ENCODE measurements around the gene GRM6.

GRM6 gene

DNA sequence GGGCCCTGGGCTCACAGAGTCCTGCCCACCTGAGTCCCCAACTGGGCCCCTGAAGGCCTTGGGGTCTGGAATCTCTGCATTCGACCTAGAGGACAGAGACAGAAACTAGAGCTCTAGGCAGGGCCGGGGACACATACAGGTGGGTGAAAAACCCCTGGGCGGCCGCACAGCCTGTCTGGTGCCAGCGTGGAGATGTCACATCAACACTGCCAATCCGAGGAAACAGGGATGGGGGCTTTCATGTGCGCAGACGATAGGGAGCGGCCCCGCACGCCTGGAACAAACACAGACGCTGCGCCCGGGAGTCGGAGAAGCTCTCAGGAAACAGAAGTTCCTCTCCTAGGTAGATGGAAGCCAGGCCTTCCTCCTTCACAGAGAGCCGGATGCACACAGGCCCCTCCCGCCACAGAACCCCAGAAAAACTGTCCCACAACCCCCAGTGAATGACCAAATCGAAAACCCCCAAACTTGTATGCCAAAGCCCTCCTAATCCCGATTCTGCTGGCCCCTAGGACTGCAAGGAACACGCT is 1.8 kb downstream of the GRM6 start:
- TF ChIP-seq BACH2 (CRISPR knock-in tag; IDR thresholded peaks at IDR 0.05; ENCODE audit: borderline replicate concordance): no peak
- no peak for TF ChIP-seq TCF4 (CRISPR knock-in tag; IDR thresholded peaks at IDR 0.05; ENCODE audit: borderline replicate concordance)
- TF ChIP-seq ZNF70 (CRISPR knock-in tag; IDR thresholded peaks at IDR 0.05): no peak
- TF ChIP-seq, protein P1, sequence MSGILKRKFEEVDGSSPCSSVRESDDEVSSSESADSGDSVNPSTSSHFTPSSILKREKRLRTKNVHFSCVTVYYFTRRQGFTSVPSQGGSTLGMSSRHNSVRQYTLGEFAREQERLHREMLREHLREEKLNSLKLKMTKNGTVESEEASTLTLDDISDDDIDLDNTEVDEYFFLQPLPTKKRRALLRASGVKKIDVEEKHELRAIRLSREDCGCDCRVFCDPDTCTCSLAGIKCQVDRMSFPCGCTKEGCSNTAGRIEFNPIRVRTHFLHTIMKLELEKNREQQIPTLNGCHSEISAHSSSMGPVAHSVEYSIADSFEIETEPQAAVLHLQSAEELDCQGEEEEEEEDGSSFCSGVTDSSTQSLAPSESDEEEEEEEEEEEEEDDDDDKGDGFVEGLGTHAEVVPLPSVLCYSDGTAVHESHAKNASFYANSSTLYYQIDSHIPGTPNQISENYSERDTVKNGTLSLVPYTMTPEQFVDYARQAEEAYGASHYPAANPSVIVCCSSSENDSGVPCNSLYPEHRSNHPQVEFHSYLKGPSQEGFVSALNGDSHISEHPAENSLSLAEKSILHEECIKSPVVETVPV (CRISPR knock-in tag; IDR thresholded peaks at IDR 0.05): no peak
- no peak for TF ChIP-seq POU6F1 (CRISPR knock-in tag; IDR thresholded peaks at IDR 0.05; ENCODE audit: borderline replicate concordance, low read depth)
- TF ChIP-seq, protein P2, sequence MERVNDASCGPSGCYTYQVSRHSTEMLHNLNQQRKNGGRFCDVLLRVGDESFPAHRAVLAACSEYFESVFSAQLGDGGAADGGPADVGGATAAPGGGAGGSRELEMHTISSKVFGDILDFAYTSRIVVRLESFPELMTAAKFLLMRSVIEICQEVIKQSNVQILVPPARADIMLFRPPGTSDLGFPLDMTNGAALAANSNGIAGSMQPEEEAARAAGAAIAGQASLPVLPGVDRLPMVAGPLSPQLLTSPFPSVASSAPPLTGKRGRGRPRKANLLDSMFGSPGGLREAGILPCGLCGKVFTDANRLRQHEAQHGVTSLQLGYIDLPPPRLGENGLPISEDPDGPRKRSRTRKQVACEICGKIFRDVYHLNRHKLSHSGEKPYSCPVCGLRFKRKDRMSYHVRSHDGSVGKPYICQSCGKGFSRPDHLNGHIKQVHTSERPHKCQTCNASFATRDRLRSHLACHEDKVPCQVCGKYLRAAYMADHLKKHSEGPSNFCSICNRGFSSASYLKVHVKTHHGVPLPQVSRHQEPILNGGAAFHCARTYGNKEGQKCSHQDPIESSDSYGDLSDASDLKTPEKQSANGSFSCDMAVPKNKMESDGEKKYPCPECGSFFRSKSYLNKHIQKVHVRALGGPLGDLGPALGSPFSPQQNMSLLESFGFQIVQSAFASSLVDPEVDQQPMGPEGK (CRISPR knock-in tag; IDR thresholded peaks at IDR 0.05; ENCODE audit: borderline replicate concordance): no peak
- TF ChIP-seq ZNF8 (CRISPR knock-in tag; IDR thresholded peaks at IDR 0.05): no peak
- no peak for TF ChIP-seq SNAI2 (CRISPR knock-in tag; IDR thresholded peaks at IDR 0.05)
- no peak for TF ChIP-seq ZC3H10 (CRISPR knock-in tag; IDR thresholded peaks at IDR 0.05)
- no peak for TF ChIP-seq CSDC2 (CRISPR knock-in tag; IDR thresholded peaks at IDR 0.05)
- TF ChIP-seq TOX (CRISPR knock-in tag; IDR thresholded peaks at IDR 0.05; ENCODE audit: borderline replicate concordance): no peak
- no peak for TF ChIP-seq ARNTL (CRISPR knock-in tag; IDR thresholded peaks at IDR 0.05; ENCODE audit: borderline replicate concordance, low read depth)
- TF ChIP-seq ZNF565 (CRISPR knock-in tag; conservative IDR thresholded peaks at IDR 0.05; ENCODE audit: low read depth): no peak
- TF ChIP-seq PPARA (CRISPR knock-in tag; IDR thresholded peaks at IDR 0.05; ENCODE audit: borderline replicate concordance): no peak
- no peak for TF ChIP-seq ESRRG (CRISPR knock-in tag; IDR thresholded peaks at IDR 0.05)
- TF ChIP-seq ISL1 (CRISPR knock-in tag; IDR thresholded peaks at IDR 0.05): no peak
- TF ChIP-seq, protein P3, sequence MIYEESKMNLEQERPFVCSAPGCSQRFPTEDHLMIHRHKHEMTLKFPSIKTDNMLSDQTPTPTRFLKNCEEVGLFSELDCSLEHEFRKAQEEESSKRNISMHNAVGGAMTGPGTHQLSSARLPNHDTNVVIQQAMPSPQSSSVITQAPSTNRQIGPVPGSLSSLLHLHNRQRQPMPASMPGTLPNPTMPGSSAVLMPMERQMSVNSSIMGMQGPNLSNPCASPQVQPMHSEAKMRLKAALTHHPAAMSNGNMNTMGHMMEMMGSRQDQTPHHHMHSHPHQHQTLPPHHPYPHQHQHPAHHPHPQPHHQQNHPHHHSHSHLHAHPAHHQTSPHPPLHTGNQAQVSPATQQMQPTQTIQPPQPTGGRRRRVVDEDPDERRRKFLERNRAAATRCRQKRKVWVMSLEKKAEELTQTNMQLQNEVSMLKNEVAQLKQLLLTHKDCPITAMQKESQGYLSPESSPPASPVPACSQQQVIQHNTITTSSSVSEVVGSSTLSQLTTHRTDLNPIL (CRISPR knock-in tag; IDR thresholded peaks at IDR 0.05; ENCODE audit: low read depth): no peak
- no peak for ATAC-seq

DNA sequence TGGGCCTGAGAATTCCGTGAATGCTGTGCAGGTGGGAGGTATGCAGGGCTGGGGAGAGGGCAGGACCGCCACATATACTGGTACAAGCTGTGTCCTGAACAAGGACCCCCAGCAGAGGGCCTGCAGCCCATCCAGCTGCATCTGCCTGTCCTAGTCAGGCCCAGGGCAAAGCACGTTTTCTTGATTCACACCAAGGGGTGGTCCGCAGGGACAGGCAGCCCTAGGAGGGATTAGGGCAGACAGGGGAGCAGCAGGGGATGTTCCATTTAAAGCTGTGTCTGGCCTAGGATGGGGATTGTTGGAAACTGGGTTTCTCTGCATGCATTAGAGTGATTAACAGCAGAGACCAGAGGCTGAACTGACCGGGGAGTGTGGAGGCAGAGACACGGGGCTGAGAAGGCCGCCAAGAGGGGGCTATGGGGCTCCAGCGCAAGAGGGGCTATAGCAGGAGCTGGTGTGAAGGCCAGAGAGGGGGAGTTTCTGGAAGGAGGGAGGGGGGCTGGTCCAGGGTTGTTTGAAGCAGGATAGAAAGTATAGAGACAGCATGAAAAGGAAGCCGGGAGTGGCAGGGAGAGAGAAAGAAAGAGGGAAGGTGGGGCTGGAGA is 2.7 kb downstream of the GRM6 start:
- TF ChIP-seq PPARA (CRISPR knock-in tag; IDR thresholded peaks at IDR 0.05; ENCODE audit: borderline replicate concordance) (no peak), BACH2 (CRISPR knock-in tag; IDR thresholded peaks at IDR 0.05; ENCODE audit: borderline replicate concordance) (no peak), OSR1 (CRISPR knock-in tag; IDR thresholded peaks at IDR 0.05) (no peak), ARNTL (CRISPR knock-in tag; IDR thresholded peaks at IDR 0.05; ENCODE audit: borderline replicate concordance, low read depth) (no peak), TOX (CRISPR knock-in tag; IDR thresholded peaks at IDR 0.05; ENCODE audit: borderline replicate concordance) (no peak), ZFP30 (CRISPR knock-in tag; IDR thresholded peaks at IDR 0.05) (no peak)

GRCh38 chr5:178991190-178992145 is 3.7 kb downstream of the GRM6 start:
- TF ChIP-seq CSDC2 (CRISPR knock-in tag; IDR thresholded peaks at IDR 0.05) (no peak), ISL1 (CRISPR knock-in tag; IDR thresholded peaks at IDR 0.05) (no peak), ZNF70 (CRISPR knock-in tag; IDR thresholded peaks at IDR 0.05) (no peak), ARNTL (CRISPR knock-in tag; IDR thresholded peaks at IDR 0.05; ENCODE audit: borderline replicate concordance, low read depth) (no peak), POU6F1 (CRISPR knock-in tag; IDR thresholded peaks at IDR 0.05; ENCODE audit: borderline replicate concordance, low read depth) (no peak), SNAI2 (CRISPR knock-in tag; IDR thresholded peaks at IDR 0.05) (no peak), ZFP30 (CRISPR knock-in tag; IDR thresholded peaks at IDR 0.05) (no peak), BACH2 (CRISPR knock-in tag; IDR thresholded peaks at IDR 0.05; ENCODE audit: borderline replicate concordance) (no peak), ZC3H10 (CRISPR knock-in tag; IDR thresholded peaks at IDR 0.05) (no peak)
- TF ChIP-seq, protein P2 (CRISPR knock-in tag; IDR thresholded peaks at IDR 0.05; ENCODE audit: borderline replicate concordance): no peak
- ATAC-seq: no peak

More for the DNA sequence above, 2.7 kb downstream of the GRM6 start:
- ATAC-seq: no peak
